Measurements from ENCODE around the gene ANLN.

ANLN gene, protein sequence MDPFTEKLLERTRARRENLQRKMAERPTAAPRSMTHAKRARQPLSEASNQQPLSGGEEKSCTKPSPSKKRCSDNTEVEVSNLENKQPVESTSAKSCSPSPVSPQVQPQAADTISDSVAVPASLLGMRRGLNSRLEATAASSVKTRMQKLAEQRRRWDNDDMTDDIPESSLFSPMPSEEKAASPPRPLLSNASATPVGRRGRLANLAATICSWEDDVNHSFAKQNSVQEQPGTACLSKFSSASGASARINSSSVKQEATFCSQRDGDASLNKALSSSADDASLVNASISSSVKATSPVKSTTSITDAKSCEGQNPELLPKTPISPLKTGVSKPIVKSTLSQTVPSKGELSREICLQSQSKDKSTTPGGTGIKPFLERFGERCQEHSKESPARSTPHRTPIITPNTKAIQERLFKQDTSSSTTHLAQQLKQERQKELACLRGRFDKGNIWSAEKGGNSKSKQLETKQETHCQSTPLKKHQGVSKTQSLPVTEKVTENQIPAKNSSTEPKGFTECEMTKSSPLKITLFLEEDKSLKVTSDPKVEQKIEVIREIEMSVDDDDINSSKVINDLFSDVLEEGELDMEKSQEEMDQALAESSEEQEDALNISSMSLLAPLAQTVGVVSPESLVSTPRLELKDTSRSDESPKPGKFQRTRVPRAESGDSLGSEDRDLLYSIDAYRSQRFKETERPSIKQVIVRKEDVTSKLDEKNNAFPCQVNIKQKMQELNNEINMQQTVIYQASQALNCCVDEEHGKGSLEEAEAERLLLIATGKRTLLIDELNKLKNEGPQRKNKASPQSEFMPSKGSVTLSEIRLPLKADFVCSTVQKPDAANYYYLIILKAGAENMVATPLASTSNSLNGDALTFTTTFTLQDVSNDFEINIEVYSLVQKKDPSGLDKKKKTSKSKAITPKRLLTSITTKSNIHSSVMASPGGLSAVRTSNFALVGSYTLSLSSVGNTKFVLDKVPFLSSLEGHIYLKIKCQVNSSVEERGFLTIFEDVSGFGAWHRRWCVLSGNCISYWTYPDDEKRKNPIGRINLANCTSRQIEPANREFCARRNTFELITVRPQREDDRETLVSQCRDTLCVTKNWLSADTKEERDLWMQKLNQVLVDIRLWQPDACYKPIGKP

DNA sequence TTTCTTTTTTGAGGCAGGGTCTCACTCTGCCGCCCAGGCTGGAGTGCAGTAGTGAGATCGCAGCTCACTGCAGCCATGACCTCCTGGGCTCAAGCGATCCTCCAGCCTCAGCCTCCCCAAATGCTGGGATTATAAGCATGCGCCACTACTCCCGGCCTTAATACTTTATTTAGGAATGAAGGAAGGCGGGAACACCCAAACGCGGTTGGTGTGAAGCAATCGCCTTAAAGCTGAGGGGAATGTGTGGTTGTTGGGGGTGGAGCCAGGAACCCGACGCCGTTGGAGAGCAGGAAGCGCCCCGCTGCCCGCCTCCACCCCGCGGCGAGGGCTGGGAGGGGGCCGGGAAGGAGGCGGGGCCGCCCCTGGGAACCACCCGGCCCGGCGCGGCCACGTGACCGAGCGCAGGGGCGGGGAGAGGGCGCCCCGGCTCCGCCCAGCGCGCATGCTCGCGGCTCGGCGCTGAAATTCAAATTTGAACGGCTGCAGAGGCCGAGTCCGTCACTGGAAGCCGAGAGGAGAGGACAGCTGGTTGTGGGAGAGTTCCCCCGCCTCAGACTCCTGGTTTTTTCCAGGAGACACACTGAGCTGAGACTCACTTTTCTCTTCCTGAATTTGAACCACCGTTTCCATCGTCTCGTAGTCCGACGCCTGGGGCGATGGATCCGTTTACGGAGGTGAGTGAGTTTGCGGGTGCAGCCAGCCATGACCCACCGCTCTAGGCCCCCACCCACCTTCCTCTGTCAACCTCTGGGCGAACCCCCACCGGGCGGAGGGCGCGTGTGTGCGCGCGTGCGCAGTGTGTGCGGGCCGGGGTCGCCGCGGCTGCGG lies at the start of gene ANLN:
Gene ANLN, plus strand, starts transcription at position 492 of the 828 bp plus-strand sequence. Its CDS starts 165 bp downstream, at position 657.
- peak; percentile 86 for DNase-seq (ENCODE audit: low read depth, low spot score)

DNA sequence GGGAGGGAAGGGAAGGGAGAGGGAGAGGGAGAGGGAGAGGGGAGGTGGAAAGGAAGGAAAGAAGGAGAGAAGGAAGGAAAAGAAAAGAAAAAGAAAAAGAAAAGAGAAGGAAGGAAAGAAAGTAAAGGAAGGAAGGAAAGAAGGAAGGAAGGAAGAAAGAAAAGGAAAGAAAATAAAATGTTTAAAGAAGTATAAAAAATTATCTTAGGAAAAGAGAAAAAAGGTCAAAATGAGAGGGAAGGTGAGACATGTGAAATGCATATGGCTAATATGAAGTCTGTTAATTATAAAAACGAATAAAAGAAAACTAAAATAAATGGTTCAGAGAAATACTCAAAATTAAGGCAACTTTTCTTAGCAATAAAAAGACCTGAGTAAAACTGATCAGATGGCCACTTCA lies 46.1 kb upstream of the ANLN start:
- DNase-seq (ENCODE audit: low read depth, low spot score), result no peak

DNA sequence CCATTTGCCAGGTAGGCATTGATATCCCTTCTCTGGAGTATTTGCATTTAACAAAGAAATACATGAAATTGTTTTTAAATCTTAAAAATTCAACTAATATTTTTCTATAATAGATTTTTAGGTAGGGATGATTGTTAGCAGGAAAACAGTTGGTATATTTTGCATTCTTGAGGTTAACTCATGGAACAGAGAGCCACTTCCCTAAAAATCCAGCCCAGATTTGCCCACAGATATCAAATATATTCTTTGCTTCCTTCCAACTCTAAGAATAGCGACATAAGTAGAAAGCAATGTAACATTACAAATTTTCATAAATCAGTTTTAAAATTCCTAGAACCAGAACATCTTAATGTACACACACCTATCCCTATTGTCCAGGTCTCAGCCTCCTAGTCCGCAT lies 45.0 kb upstream of the ANLN start:
- no peak for DNase-seq (ENCODE audit: low read depth, low spot score)

DNA sequence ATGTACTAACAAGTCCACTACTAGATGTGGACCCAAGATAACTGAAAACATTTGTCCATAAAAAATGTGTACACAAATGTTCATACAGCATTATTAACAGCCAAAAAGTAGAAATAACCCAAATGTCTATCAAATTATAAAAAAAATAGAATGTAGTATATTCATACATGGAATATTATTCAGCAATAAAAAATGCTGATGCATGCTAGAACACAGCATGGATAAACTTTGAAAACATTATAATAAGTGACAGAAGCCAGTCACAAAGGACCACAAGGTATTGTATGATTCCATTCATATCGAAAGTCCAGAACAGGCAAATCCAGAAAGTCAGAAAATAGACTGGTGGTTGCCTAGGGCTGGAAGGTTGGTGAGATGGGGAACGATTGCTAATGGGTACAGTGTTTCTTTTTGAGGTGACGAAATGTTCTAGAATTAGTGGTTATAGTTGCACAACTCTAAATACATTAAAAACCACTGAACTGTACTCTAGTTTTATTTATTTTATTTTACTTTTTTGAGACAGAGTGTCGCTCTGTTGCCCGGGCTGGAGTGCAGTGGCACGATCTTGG lies 43.3 kb upstream of the ANLN start:
- DNase-seq (ENCODE audit: low read depth, low spot score), result no peak

DNA sequence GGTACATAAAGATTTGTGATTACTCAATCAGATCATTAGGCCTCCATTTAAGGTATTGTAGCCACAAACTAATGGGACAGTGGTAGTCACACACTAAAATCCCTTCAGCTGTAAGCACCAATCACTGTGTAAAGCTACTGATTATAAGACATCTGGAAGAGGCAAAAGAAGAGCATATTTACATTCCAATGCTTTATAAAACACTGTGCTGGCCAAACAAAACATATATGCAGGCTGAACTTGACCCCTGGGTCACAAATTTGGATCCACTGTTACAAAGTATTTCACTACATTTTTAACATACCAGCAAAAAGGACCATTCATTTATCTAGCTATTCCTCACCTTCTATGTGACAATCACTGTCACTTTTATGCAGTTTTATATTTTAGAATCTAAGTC lies 41.4 kb upstream of the ANLN start:
- peak; percentile 64 for DNase-seq (ENCODE audit: low read depth, low spot score)

DNA sequence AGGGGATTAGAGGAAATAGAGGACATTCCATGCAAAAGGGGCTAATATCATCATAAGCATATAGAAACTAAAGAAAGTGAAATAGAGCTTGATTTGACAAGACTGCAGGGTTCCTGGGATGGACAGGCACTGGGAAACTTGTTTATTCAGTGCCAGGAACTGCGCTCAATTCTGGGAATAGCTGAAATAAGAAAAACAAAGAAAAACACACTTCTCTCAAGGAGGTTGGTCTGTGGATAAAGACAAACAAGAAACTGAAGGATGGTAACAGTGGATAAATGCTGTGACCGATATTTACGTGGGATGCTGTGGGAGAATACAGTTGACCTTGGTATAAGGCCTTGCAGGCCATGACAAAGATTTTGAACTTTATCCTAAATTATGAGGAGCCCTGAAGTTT lies 40.9 kb upstream of the ANLN start:
- DNase-seq (ENCODE audit: low read depth, low spot score), result peak; percentile 52

DNA sequence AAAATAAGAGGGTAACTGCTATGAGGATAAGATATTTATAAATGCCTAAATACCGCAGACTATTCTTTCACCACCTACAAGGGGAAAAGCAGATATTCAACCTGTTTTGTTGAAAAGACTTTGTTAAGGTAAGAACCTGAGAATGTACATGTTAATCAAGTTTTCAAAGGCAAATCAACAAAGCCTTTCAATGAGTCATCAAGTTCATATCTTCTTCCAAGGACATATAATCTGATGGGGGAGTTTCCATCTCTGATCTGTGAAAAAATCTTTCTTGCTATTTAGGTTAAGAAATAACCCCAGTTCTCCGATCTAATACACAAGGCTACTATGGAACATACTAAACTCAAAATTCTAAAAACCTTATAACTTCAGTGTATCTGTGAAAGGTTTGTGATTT lies 40.0 kb upstream of the ANLN start:
- DNase-seq (ENCODE audit: low read depth, low spot score), result no peak

DNA sequence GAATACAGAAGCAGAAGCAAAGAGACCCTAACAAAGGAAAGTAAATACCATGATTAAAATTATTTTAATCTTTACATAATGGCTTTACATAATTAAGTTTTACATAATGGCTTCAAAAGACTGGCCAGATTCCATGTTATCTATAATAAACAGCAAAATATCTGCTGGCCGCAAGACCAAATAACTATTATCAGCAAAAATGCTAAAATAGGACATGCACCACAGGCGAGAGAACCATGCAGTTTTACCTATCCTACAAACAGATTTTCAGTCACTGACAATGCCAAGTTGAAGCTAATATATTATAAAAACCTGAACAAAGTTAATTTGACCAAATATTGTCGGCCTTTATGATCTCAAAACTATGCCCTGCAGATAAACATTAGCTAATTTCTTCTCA lies 34.2 kb upstream of the ANLN start:
- DNase-seq (ENCODE audit: low read depth, low spot score), result no peak

DNA sequence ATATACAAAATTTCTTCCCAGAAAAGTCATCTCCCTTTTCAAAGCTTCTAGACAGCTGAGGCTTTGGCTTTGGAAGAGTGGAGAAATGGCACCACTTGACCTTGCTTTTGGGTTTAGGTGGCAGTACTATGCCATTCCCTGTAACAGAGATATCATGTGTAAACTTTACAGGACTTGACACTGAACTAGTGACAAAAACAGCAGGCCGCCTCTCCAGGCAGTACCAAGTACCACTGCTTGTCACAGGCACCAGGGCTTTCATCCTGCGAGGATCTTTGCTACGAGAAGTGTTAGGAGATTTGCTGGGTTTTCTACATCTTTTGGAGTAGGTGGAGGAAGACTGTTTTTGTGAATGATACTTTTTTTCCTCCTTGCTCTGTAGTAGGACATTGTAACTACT lies 32.6 kb upstream of the ANLN start:
- no peak for DNase-seq (ENCODE audit: low read depth, low spot score)

DNA sequence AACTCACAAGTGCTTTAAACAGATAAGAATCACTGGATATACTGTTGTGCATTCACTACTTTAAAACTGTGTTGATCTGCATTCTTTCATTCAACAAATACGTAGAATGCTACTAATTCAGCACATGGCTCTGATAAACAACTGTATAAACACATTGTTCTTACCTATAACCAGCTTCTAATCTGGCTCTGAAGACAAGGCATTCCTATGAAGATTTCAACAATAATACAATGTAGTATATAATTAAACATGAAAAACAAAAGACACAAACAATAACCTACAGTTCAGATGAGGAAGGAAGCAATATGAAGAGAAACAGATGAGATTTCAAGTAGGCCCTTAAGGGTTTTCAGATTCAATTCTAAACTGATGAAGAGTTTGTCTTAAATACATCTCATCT lies 31.1 kb upstream of the ANLN start:
- no peak for DNase-seq (ENCODE audit: low read depth, low spot score)

DNA sequence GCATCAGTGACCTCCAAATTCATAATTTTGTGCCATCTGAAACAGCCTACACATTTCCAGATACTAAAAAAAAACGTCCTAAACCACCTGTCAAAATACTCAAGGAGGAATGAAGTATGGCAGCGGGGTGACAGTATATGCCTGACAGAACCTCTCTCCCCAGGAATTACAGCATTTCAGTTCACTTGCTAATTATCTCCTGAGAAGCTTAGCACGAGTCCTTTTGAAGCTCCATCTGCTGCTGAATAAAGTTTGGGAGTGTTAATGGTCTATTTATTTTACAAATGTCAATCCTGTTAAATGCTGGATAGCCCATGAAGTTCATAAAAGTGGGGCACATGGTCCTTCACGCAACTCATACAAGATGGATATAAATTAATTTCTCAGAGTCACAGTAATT lies 29.4 kb upstream of the ANLN start:
- DNase-seq (ENCODE audit: low read depth, low spot score), result no peak

DNA sequence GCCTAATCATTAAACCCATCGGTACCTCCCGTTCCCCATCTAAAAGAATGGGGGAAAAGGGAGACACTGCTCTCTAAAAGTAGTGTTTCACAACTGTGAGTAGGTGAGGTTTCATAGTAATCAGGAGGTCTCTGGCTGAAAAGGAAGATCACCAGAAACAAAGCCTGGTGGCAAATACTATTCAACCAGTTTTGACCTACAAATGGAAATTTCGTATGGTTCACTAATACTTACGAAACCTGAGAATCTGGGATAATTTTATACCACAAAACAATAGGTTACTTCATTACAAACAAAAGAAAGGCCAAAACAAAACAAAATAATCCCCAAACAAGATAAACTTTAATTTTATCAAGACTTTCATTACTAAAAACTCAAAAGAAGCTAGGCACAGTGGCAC lies 28.4 kb upstream of the ANLN start:
- DNase-seq (ENCODE audit: low read depth, low spot score), result no peak

DNA sequence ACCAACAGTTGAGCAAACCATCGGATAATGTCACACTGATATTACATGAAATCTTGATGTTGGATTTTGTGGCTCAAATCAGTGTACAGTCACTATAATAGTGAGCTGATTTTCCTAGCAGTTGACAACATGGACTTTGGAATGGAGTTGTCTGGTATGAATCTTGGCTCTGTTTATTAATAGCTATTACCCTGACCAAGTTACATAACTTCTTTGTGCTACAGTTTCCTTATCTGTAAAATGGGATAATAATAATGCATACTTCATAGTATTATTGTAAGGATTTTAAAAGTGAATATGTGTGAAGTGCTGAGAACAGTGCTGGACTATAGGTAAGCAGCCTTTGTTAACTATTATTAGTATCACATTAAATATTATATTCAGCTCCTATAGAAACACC lies 26.1 kb upstream of the ANLN start:
- no peak for DNase-seq (ENCODE audit: low read depth, low spot score)

DNA sequence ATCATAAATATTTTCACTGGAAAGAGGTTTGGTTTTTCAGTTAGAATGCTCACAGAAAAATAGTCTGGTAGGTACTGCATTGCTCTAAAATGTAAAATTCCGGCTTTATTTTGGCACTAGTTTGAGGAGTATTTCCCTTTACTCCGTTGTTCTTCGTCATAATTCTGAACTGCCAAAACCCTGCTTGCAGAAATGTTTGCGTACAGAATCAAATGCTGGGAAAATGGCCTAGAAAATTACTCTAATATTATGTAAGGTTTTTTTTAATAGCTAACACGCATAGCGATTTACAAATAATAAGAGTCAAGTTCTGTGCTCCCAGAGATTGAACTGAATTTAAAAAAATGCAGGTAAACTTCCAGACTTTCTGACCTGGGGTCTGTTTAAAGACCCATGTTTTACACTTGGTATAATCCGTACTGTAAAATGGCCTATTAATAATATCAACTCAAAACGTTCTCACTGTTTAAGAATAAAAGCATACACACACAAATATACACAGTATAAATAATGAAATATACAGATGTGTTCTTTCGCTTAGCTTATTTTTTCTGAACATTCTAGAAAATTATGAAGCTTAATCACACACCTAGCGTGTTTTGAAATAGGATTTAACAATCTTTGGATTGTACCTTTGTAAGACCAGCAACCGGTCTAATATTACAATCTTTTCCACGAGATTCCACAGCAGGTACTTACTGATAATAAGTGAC lies 23.5 kb upstream of the ANLN start:
- no peak for DNase-seq (ENCODE audit: low read depth, low spot score)

DNA sequence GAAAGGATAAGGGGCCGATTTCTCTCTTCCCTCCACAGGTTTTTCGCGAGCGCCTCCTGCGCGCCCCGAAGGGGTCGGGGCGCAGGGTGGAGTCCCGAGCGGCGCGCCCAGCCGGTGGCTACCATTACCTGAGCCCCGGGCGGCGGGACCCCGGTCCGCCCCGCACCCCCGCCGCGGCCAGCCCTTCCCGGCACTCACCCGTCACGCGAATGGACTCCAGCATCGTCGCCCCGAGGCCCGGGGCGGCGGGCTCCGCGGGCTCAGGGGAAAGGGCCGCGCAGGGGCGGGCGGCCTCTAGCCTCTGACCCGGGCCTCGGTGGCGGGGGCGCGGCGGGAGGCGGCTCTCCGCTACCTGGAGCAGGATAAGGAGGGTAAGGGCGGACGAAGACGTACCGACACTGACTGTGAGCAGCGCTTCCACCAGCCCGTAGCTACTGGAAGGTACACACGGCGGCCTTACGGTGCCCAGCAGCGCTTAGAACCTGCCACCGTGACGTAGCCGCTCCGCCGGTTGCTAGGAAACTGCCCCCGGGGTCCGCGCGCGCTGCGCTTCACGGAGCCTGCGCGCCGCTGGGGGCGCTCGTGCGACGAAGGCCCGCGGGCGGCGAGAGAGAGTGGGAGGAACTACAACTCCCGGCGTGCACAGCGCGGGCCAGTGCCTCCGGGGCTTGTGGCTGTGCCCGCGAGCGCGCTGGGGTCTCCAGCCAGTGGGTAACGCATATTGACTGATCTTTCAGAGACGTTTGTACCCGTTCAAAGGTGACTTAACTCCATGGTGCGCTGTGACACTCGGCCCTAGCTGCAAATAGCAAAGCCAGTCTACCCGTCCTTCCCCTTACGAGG lies 22.7 kb upstream of the ANLN start:
- DNase-seq (ENCODE audit: low read depth, low spot score), result peak; percentile 65

DNA sequence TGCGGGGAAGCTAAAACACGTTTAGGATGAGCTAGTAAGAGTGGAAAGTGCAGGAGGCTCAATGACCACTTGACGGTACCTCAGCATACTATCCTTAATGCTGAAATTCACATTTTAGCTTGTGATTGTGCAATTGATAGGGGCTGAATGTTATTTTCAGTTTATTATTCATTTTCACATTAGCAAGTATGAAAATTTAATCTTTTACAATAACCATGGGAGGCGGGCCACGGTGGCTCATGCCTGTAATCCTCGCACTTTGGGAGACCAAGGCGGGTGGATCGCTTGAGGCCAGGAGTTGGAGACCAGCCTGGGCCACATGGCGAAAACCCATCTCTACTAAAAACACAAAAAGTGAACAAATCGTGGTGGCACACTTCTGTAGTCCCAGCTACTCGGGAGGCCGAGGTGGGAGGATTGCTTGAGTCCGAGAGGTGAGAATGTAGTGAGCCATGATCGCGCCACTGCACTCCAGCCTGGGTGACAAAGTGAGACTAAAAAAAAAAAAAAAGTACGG lies 22.0 kb upstream of the ANLN start:
- no peak for DNase-seq (ENCODE audit: low read depth, low spot score)

DNA sequence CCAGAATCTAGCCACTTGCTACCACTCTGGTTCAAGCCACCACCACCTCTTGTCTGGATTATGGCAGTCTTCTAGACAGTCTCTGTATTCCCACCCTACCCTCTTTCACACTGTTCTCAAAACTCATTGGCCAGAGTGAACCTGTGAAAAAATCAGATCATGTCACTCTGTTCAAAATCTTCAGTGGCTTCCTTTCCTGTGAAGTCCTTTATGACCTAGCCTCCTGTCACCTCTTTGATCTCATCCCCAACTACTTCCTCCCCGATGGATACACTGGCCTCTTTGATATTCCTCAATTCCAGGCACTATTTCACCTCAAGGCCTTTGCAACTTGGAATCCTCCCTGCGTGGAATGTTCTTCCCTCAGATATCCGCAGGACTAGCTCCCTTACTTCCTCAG lies 21.2 kb upstream of the ANLN start:
- DNase-seq (ENCODE audit: low read depth, low spot score), result no peak

DNA sequence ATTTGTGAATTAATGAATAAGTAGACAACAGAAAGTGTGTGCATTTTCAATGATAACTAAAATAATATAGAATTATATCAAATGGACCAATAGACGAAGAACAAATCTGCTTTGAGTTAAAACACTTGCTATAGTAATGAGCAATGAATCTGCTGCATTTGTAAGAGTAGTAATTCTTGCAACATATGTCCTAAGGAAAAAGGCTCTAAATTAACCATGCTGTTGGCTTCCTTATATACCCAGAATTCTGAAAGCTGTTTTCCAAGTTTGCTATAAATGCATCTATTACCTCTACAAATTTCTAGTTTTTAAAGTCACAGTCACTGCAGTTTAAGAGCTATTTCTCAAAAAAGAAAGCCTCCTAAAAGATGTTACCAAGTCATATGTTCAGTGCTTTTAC lies 20.5 kb upstream of the ANLN start:
- DNase-seq (ENCODE audit: low read depth, low spot score), result no peak

DNA sequence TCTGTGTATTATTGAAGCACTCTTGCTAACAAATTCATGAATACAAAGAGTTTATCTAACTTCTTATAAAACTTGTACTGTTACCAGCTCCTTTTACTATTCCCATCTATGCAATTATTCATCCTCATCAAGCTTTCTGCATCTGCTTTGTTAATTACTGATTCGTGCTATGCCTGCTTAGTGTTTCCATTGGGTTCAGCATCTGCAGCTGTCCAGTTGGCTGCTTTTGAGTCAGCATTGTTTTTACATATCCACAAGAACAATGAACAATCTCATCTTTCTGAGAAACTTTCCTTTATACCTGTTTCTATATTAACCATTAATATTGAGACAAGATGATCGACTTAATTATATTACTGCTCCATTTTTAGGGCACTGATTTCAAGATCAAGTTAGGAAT lies 19.6 kb upstream of the ANLN start:
- no peak for DNase-seq (ENCODE audit: low read depth, low spot score)

Data from smooth muscle cell of the brain vasculature (primary cell).